ENCODE measurements around the gene SIK2. TPM values are rescaled to one million over a fixed set of nuclear protein-coding genes. Genes with fewer than 3 reads are reported as not detected.

SIK2 gene
- total and polyA plus RNA-seq, 9 of the 15 experiments (the other 6 are each of a cell fraction or from before 2014, with no cell fraction given): 0.74 to 11.6 (median 3.8) TPM

DNA sequence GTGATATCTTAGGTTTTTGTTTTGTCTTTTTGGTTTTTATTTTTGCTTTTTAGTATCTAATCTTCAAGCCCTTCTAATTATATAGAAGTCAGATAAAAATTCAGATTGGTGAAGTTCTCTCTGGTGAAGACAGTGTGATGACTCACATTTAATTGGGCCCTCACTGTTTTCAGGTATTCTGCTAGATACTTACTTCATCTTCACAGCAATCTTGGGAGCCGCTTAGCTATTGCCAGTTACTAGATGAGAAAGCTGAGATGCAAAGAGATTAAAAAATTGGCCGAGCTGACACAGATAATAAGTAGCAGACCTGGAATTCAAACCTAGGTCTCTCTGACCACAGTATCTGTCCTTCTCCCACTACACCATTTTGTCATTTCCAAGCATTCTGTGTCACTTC is 88.9 kb downstream of the SIK2 start (continued):
- TF ChIP-seq CHD7 (IDR thresholded peaks at IDR 0.05; ENCODE audit: low read depth, low read length): no peak
- peak; percentile 14; the same call in 1 of the 2 replicates for TF ChIP-seq JUND (IDR thresholded peaks at IDR 0.05; ENCODE audit: borderline replicate concordance, low read depth, low read length)
- TF ChIP-seq JUND (tag; IDR thresholded peaks at IDR 0.05; ENCODE audit: borderline replicate concordance, low read depth, low read length): no peak
